PC-3 (cell line): ENCODE data around the gene KRT79. TPM values are rescaled to one million over a fixed set of nuclear protein-coding genes. Genes with fewer than 3 reads are reported as not detected.

Experiments
- ATAC-seq: fragments of 200-7000 bp; cut with Tn5 transposase; 2 replicates; pipeline ENCODE4 v1.9.1; 2020; ENCODE audit warnings: mild to moderate bottlenecking, moderate library complexity
- BruUV-seq: library from RNA; stranded (reverse); fragments of 400-500 nt; replicated peaks from 2 replicates; lab custom pipeline; 2021; lab: Mats Ljungman, UMichigan
- CTCF ChIA-PET: fragments of 300-600 bp; sonication (Branson Sonifier 250); formaldehyde crosslinking; loops from one replicate; lab custom pipeline; 2022; ENCODE audit warnings: antibody characterized with exemption; lab: Charles Lee
- POLR2A ChIA-PET: fragments of 300-600 bp; sonication (Branson Sonifier 250); formaldehyde crosslinking; loops from one replicate; lab custom pipeline; 2022; ENCODE audit warnings: antibody characterized with exemption; ENCODE audit not compliant: unreplicated experiment; lab: Charles Lee
- DNase-seq: peaks from one replicate; pipeline ENCODE4 v3.0.0-alpha.2; 2015
- H2AFZ ChIP-seq: fragments of 300-600 bp; sonication (generic); 2 replicates; pipeline ENCODE4 v1.6.0; 2016; ENCODE audit warnings: antibody characterized with exemption, low read length
- H3F3A ChIP-seq: fragments of 300-600 bp; sonication (generic); one replicate; pipeline ENCODE4 v1.6.0; 2017; ENCODE audit warnings: antibody characterized with exemption, low read length, control low read depth, mild to moderate bottlenecking; ENCODE audit not compliant: unreplicated experiment
- H3K27ac ChIP-seq: fragments of 300-600 bp; sonication (generic); 2 replicates; pipeline ENCODE4 v1.5.1; 2016; ENCODE audit warnings: mild to moderate bottlenecking, low read length
- H3K27me3 ChIP-seq: fragments of 300-600 bp; sonication (generic); 2 replicates; pipeline ENCODE4 v1.6.1; 2016; ENCODE audit warnings: low read length, mixed read lengths
- H3K36me3 ChIP-seq: fragments of 300-600 bp; sonication (generic); 2 replicates; pipeline ENCODE4 v1.6.1; 2016; ENCODE audit warnings: low read depth, mixed run types, low read length, mixed read lengths
- H3K4me1 ChIP-seq: fragments of 300-600 bp; sonication (generic); 2 replicates; pipeline ENCODE4 v1.5.1; 2016; ENCODE audit warnings: low read length; ENCODE audit not compliant: insufficient read depth
- H3K4me2 ChIP-seq: fragments of 300-600 bp; sonication (generic); 2 replicates; pipeline ENCODE4 v1.6.0; 2016; ENCODE audit warnings: low read length
- H3K4me3 ChIP-seq: fragments of 300-600 bp; sonication (generic); 2 replicates; pipeline ENCODE4 v1.5.1; 2016; ENCODE audit warnings: mild to moderate bottlenecking, low read length, mixed read lengths
- H3K79me2 ChIP-seq: fragments of 300-600 bp; sonication (generic); 2 replicates; pipeline ENCODE4 v1.6.1; 2017; ENCODE audit warnings: low read length, mixed read lengths
- H3K9ac ChIP-seq: fragments of 300-600 bp; sonication (generic); 2 replicates; pipeline ENCODE4 v1.6.0; 2016; ENCODE audit warnings: mild to moderate bottlenecking, low read length
- H3K9me2 ChIP-seq: fragments of 300-600 bp; sonication (generic); replicated peaks from 2 replicates; pipeline ENCODE4 v1.6.1; 2016; ENCODE audit warnings: mixed run types, low read length, mixed read lengths
- H3K9me3 ChIP-seq: fragments of 300-600 bp; sonication (generic); 2 replicates; pipeline ENCODE4 v1.6.1; 2016; ENCODE audit warnings: low read length, mixed read lengths
- H4K20me1 ChIP-seq: fragments of 300-600 bp; sonication (generic); 2 replicates; pipeline ENCODE4 v1.6.1; 2016; ENCODE audit warnings: low read length, mixed read lengths
- CTCF ChIP-seq: fragments of 300-600 bp; sonication (generic); conservative IDR thresholded peaks from 2 replicates; pipeline ENCODE4 v1.5.1; 2017; ENCODE audit warnings: antibody characterized with exemption, low read depth, mild to moderate bottlenecking, low read length
- EZH2 ChIP-seq: fragments of 300-600 bp; sonication (generic); IDR thresholded peaks from one replicate; pipeline ENCODE4 v1.6.1; 2017; ENCODE audit warnings: antibody characterized with exemption, mild to moderate bottlenecking, low read length; ENCODE audit not compliant: unreplicated experiment
- EZH2phosphoT487 ChIP-seq: fragments of 300-600 bp; sonication (generic); IDR thresholded peaks from 2 replicates; pipeline ENCODE4 v1.6.1; 2018; ENCODE audit warnings: mild to moderate bottlenecking, antibody characterized with exemption, low read length, borderline replicate concordance
- intact Hi-C: fragments of 100-400 bp; cut with micrococcal nuclease; formaldehyde crosslinking; loops from 2 replicates; pipeline ENCODE4 v1.9.0; 2023
- total RNA-seq: library from RNA; depleted of rRNA; stranded (reverse); fragments of >200 nt; gene quantifications from 2 replicates; pipeline ENCODE4 v1.2.3, GENCODE V29; 2014

The KRT79 gene
- total RNA-seq, 1 experiment from 2014 or later: not detected

DNA sequence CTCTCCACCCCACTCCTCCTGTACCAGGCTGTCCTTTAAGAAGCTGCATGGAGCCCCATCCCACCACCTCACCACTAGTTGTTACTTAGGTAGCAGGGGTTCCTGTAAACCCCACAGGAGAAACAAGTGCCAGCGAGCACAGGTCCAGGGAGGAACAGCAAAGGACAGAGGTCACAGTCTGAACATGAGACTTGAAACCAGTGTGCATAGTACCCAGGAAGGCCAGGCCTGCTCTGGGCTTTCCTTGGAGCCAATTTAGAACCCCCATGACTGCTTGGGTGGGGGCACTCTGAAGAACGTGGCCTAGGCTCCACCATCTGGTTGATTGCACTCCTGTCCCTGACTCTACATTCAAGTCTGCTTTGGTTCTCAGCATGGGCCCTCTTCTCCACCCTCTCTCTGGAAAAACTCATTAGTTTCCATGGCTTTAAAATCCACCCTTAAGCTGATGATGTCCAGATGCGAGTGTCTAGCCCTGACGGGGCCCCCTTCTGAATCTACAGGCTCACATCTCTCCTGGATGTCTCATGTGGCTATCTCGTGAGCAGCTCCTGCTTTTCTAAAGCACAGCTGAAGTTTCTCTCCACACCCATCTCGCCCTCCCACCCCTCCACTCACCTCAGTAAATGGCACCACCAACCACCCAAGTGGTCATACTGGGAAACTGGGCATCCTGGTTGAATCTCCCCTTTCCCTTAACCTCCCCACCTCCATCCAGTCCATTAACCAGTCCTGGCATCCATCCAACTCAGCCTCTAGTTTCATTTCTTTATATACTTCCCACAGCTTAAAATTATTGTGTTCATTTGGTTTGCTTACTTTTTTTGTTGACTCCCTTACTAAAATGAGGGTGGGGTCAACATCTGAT lies 46.6 kb downstream of the KRT79 start:
- H3K79me2 ChIP-seq: no peaks in the 10 kb centered on the region
- intact Hi-C loops: no loop called here
- no peaks in the 10 kb centered on the region for H4K20me1 ChIP-seq
- no peak overlapping the region for H3K27ac ChIP-seq
- ATAC-seq (no peak), DNase-seq (no peak)
- H3F3A ChIP-seq: no peaks in the 10 kb centered on the region
- CTCF ChIA-PET: no interaction called here
- H3K36me3 ChIP-seq: no peaks in the 10 kb centered on the region
- no peak overlapping the region for H2AFZ ChIP-seq
- H3K9me2 ChIP-seq: no peaks in the 10 kb centered on the region
- H3K27me3 ChIP-seq: peaks cover 9% of the 10 kb centered on the region; the same call in 1 of the 2 replicates
- H3K4me2 ChIP-seq: no peak overlapping the region
- POLR2A ChIA-PET: no interaction called here
- H3K4me3 ChIP-seq: no peak overlapping the region
- no peak overlapping the region for H3K9ac ChIP-seq
- H3K4me1 ChIP-seq: no peaks in the 10 kb centered on the region
- H3K9me3 ChIP-seq: no peaks in the 10 kb centered on the region
- TF ChIP-seq CTCF (no peak), EZH2phosphoT487 (no peak), EZH2 (no peak)
- BruUV-seq: no TSS peak

- ChIA-PET CTCF (no interaction called here), POLR2A (no interaction called here)
- TF ChIP-seq CTCF (no peak), EZH2 (no peak), EZH2phosphoT487 (no peak)
- H3K27ac ChIP-seq: no peak overlapping the region
- no peak overlapping the region for H3K9ac ChIP-seq
- no peak overlapping the region for H2AFZ ChIP-seq
- intact Hi-C loops: no loop called here
- H3F3A ChIP-seq: no peaks in the 10 kb centered on the region
- no TSS peak for BruUV-seq
- no peak overlapping the region for H3K4me2 ChIP-seq
- no peaks in the 10 kb centered on the region for H3K9me3 ChIP-seq
- H3K79me2 ChIP-seq: no peaks in the 10 kb centered on the region
- H4K20me1 ChIP-seq: no peaks in the 10 kb centered on the region
- H3K27me3 ChIP-seq: peaks cover 9% of the 10 kb centered on the region; the same call in 1 of the 2 replicates
- no peak overlapping the region for H3K4me3 ChIP-seq
- DNase-seq (no peak), ATAC-seq (no peak)
- no peaks in the 10 kb centered on the region for H3K36me3 ChIP-seq
- no peaks in the 10 kb centered on the region for H3K4me1 ChIP-seq
- H3K9me2 ChIP-seq: no peaks in the 10 kb centered on the region
Measured at GRCh38 chr12:52784909-52785308, 49.2 kb downstream of the KRT79 start.
